WTC11 (cell line): ENCODE results near the gene KANK4. TPM values are rescaled to one million over a fixed set of nuclear protein-coding genes. Genes with fewer than 3 reads are reported as not detected.
"Not testable (repeated sequence)": the region's sequence is repeated elsewhere in the genome, so short reads cannot be mapped to it uniquely, and the experiment has no call there.

Source experiments
- ATAC-seq: fragments of 200-7000 bp; cut with Tn5 transposase; 2 replicates; pipeline ENCODE4 v1.10.0; 2021; ENCODE audit warnings: mild to moderate bottlenecking, moderate library complexity
- CTCF ChIA-PET: fragments of 300-600 bp; sonication (Branson Sonifier 250); formaldehyde crosslinking; loops from one replicate; lab custom pipeline; 2021; ENCODE audit warnings: antibody characterized with exemption; lab: Charles Lee
- POLR2A ChIA-PET: fragments of 350-600 bp; sonication (Branson Sonifier 250); formaldehyde crosslinking; loops from one replicate; lab custom pipeline; 2021; ENCODE audit warnings: antibody characterized with exemption; lab: Charles Lee
- DNase-seq: peaks from one replicate; pipeline ENCODE4 v3.0.0; 2021; ENCODE audit warnings: low spot score
- H3K27ac Mint-ChIP-seq: 2 replicates; pipeline ENCODE4 v1.8.0; 2021; ENCODE audit warnings: mixed read lengths
- H3K27me3 Mint-ChIP-seq: 2 replicates; pipeline ENCODE4 v1.8.0; 2021; ENCODE audit warnings: low read depth, mild to moderate bottlenecking, moderate library complexity, mixed read lengths
- H3K36me3 Mint-ChIP-seq: 2 replicates; pipeline ENCODE4 v1.8.0; 2021; ENCODE audit warnings: mixed read lengths
- H3K4me1 Mint-ChIP-seq: 2 replicates; pipeline ENCODE4 v1.8.0; 2022; ENCODE audit warnings: mixed read lengths
- H3K4me3 Mint-ChIP-seq: 2 replicates; pipeline ENCODE4 v1.8.0; 2021; ENCODE audit warnings: mild to moderate bottlenecking, moderate library complexity, mixed read lengths
- H3K9me3 Mint-ChIP-seq: 2 replicates; pipeline ENCODE4 v1.8.0; 2021; ENCODE audit warnings: mixed read lengths
- CTCF ChIP-seq: fragments of 200-600 bp; IDR thresholded peaks from 2 replicates; pipeline ENCODE4 v1.8.0; 2022; ENCODE audit warnings: antibody characterized with exemption
- E2F4 ChIP-seq: sonication (generic); formaldehyde crosslinking; IDR thresholded peaks from 2 replicates; pipeline ENCODE4 v1.8.1; 2022; ENCODE audit warnings: low read depth, mild to moderate bottlenecking, moderate library complexity, missing genetic modification reagents, borderline replicate concordance
- JAZF1 ChIP-seq: fragments of 250-450 bp; sonication (Bioruptor Pico); IDR thresholded peaks from 2 replicates; pipeline ENCODE4 v1.9.0; 2021; ENCODE audit warnings: moderate library complexity, mild to moderate bottlenecking, inconsistent platforms
- NFYB ChIP-seq: sonication (generic); formaldehyde crosslinking; conservative IDR thresholded peaks from 2 replicates; pipeline ENCODE4 v1.8.0; 2022; ENCODE audit warnings: low read depth, missing genetic modification reagents
- NR1H2 ChIP-seq: sonication (generic); formaldehyde crosslinking; IDR thresholded peaks from 2 replicates; pipeline ENCODE4 v1.9.0; 2021; ENCODE audit warnings: mild to moderate bottlenecking, moderate library complexity, missing genetic modification reagents
- NR3C1 ChIP-seq: sonication (generic); formaldehyde crosslinking; conservative IDR thresholded peaks from 2 replicates; pipeline ENCODE4 v1.8.1; 2023; ENCODE audit warnings: low read depth, mild to moderate bottlenecking, missing genetic modification reagents
- SP1 ChIP-seq: sonication (generic); formaldehyde crosslinking; conservative IDR thresholded peaks from 2 replicates; pipeline ENCODE4 v1.8.1; 2022; ENCODE audit warnings: missing genetic modification reagents
- USF1 ChIP-seq: sonication (generic); formaldehyde crosslinking; IDR thresholded peaks from 2 replicates; pipeline ENCODE4 v1.8.0; 2022; ENCODE audit warnings: mild to moderate bottlenecking, missing genetic modification reagents
- ZBTB21 ChIP-seq: sonication (generic); formaldehyde crosslinking; IDR thresholded peaks from 2 replicates; pipeline ENCODE4 v1.8.1; 2023; ENCODE audit warnings: mild to moderate bottlenecking, missing genetic modification reagents, borderline replicate concordance
- ZNF263 ChIP-seq: sonication (generic); formaldehyde crosslinking; IDR thresholded peaks from 2 replicates; pipeline ENCODE4 v1.8.1; 2022; ENCODE audit warnings: low read depth, mild to moderate bottlenecking, moderate library complexity, missing genetic modification reagents
- ZNF317 ChIP-seq: sonication (generic); formaldehyde crosslinking; IDR thresholded peaks from 2 replicates; pipeline ENCODE4 v1.8.1; 2023; ENCODE audit warnings: low read depth, mild to moderate bottlenecking, moderate library complexity, missing genetic modification reagents, borderline replicate concordance
- ZNF512 ChIP-seq: sonication (generic); formaldehyde crosslinking; IDR thresholded peaks from 2 replicates; pipeline ENCODE4 v1.8.1; 2022; ENCODE audit warnings: missing genetic modification reagents, borderline replicate concordance
- total RNA-seq: library from RNA; stranded (reverse); gene quantifications from 3 replicates; pipeline ENCODE4 v1.2.3, GENCODE V29; 2021

Gene KANK4
- total RNA-seq, 1 experiment from 2014 or later: 0.35 TPM

GRCh38 chr1:62247391-62248168 lies 71.7 kb downstream of the KANK4 start:
- TF ChIP-seq ZNF263 (CRISPR knock-in tag) (no peak), ZBTB21 (CRISPR knock-in tag) (no peak)
- Mint-ChIP-seq H3K4me1 (peaks cover 10% of the 10 kb centered on the region; the same call in 1 of the 2 replicates), H3K36me3 (peaks cover 16% of the 10 kb centered on the region), H3K4me3 (no peak overlapping the region), H3K27ac (no peak overlapping the region), H3K27me3 (peaks cover 5% of the 10 kb centered on the region; the same call in 1 of the 2 replicates), H3K9me3 (peaks cover 15% of the 10 kb centered on the region)
- peak; percentile 28; the same call in 1 of the 2 replicates for ATAC-seq
- ChIA-PET CTCF (no interaction called here), POLR2A (no interaction called here)
- DNase-seq: peak; percentile 38

GRCh38 chr1:62245201-62245600 lies 74.0 kb downstream of the KANK4 start:
- H3K4me1 Mint-ChIP-seq: peaks cover 10% of the 10 kb centered on the region; the same call in 1 of the 2 replicates
- H3K9me3 Mint-ChIP-seq: peaks cover 15% of the 10 kb centered on the region
- H3K27ac Mint-ChIP-seq: no peak overlapping the region
- H3K27me3 Mint-ChIP-seq: peaks cover 5% of the 10 kb centered on the region; the same call in 1 of the 2 replicates
- no peak overlapping the region for H3K4me3 Mint-ChIP-seq
- POLR2A ChIA-PET: no interaction called here
- no peak for TF ChIP-seq E2F4 (CRISPR knock-in tag)
- TF ChIP-seq USF1 (CRISPR knock-in tag): no peak
- no peak for TF ChIP-seq NR3C1 (CRISPR knock-in tag)
- TF ChIP-seq CTCF: no peak
- no peak for TF ChIP-seq ZNF512 (CRISPR knock-in tag)
- no peak for TF ChIP-seq ZNF317 (CRISPR knock-in tag)
- no peak for TF ChIP-seq SP1 (CRISPR knock-in tag)
- no peak for TF ChIP-seq NFYB (CRISPR knock-in tag)
- no peak for TF ChIP-seq JAZF1 (CRISPR knock-in tag)
- TF ChIP-seq NR1H2 (CRISPR knock-in tag): no peak
- TF ChIP-seq, all 79 proteins: peak for 0
- ATAC-seq: no peak
- CTCF ChIA-PET: no interaction called here
- H3K36me3 Mint-ChIP-seq: peaks cover 16% of the 10 kb centered on the region
- no peak for DNase-seq

GRCh38 chr1:62244380-62244779 lies 74.9 kb downstream of the KANK4 start:
- POLR2A ChIA-PET, DNase-seq, H3K4me3 Mint-ChIP-seq, H3K27ac Mint-ChIP-seq, CTCF ChIA-PET, ATAC-seq, H3K27me3 Mint-ChIP-seq, H3K4me1 Mint-ChIP-seq: not testable (repeated sequence)
- H3K9me3 Mint-ChIP-seq: peaks cover 15% of the 10 kb centered on the region
- H3K36me3 Mint-ChIP-seq: peaks cover 16% of the 10 kb centered on the region
